AG10803 (cell line): Measurements from ENCODE around the gene IRF2.

Source experiments
- DNase-seq: peaks from one replicate; pipeline ENCODE4 v3.0.0; 2010; ENCODE audit warnings: low read depth
- H3K4me3 ChIP-seq: 2 replicates; pipeline ENCODE4 v1.5.1; 2011; ENCODE audit warnings: mild to moderate bottlenecking, low read length, control low read depth
- CTCF ChIP-seq: conservative IDR thresholded peaks from 2 replicates; pipeline ENCODE4 v1.5.1; 2011; ENCODE audit warnings: mild to moderate bottlenecking, low read length, control low read depth, inconsistent platforms

IRF2 gene

GRCh38 chr4:184424279-184424678, 50.1 kb downstream of the IRF2 start:
- no peak for DNase-seq
- no peak for TF ChIP-seq CTCF
- H3K4me3 ChIP-seq: no peak overlapping the region

GRCh38 chr4:184423003-184423686, 51.2 kb downstream of the IRF2 start:
- DNase-seq: no peak
- TF ChIP-seq CTCF: no peak
- no peak overlapping the region for H3K4me3 ChIP-seq

GRCh38 chr4:184422378-184422777, 52.0 kb downstream of the IRF2 start:
- no peak for TF ChIP-seq CTCF
- no peak overlapping the region for H3K4me3 ChIP-seq
- no peak for DNase-seq

GRCh38 chr4:184421533-184422155, 52.7 kb downstream of the IRF2 start:
- H3K4me3 ChIP-seq: no peak overlapping the region
- TF ChIP-seq CTCF: no peak
- DNase-seq: no peak

GRCh38 chr4:184420881-184421416, 53.4 kb downstream of the IRF2 start:
- TF ChIP-seq CTCF: no peak
- no peak for DNase-seq
- no peak overlapping the region for H3K4me3 ChIP-seq

GRCh38 chr4:184420402-184420801, 53.9 kb downstream of the IRF2 start:
- no peak for DNase-seq
- no peak for TF ChIP-seq CTCF
- H3K4me3 ChIP-seq: no peak overlapping the region

GRCh38 chr4:184419976-184420375, 54.4 kb downstream of the IRF2 start:
- no peak for DNase-seq
- H3K4me3 ChIP-seq: no peak overlapping the region
- TF ChIP-seq CTCF: no peak
